ENCODE data around the gene CERS6.

The CERS6 gene

DNA sequence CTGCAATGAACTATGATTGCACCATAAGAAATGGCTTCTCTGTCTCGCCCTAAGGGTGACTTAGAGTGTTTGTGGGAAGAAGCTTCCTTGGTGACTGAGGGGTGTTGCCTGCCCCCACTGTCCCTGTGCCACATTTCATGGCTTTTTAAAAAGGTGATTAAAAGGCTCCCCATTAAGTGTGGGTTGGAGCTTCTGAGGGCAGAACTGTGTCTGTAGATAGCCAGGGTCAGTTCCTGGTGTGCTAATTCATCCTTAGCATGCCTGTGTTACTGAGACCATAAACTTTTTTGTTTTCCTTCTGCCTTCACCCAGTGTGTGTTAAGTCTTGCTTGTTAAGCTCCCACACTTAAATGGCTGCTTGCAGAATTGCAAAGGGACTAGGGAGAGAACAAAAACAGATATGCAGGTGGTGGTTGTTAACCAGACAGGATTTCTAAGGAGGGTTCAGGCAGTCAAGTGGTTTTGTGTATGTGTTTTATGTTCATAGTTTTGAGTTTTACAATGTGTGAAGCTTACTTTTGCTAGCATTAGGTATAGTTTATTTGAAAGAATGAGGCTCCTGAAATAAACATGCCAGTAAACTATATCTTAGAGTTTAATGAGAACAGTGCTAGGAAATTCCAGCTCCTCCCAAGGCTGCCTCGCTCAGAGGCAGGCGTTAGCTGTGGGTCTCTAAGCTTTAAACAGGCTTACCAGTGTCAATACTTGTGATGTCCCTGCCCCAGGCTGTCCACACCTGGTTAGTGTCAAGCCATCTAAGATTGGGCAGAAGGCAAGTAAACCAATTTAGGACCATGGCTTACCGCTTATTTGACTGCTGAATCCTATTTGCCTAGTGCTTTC, 14.5 kb downstream of the CERS6 start:
- POLR2A ChIA-PET: interaction anchor here (0.6 kb wide), 1 partner anchor 13 kb away, joined by 3 read pairs; no protein-coding TSS in a partner anchor
- Histone ChIP-seq H3K4me1 (ENCODE audit: control insufficient read depth, insufficient read depth, low read length) (peaks cover 22% of the 10 kb centered on the region), H3K4me3 (ENCODE audit: low read depth, low read length) (no peak overlapping the region), H3K9me3 (ENCODE audit: control insufficient read depth, insufficient read depth, low read depth, low read length) (no peaks in the 10 kb centered on the region), H3K36me3 (ENCODE audit: control insufficient read depth in 2 of 2, insufficient read depth in 1 of 2, low read length in 2 of 2) (no peaks in the 10 kb centered on the region), H3K27ac (ENCODE audit: extremely low read depth, low read depth, low read length) (peak overlapping the region; percentile 48; the same call in 1 of the 2 replicates)
- CTCF ChIA-PET: interaction anchor here (0.9 to 1.2 kb wide), 3 partner anchors 13 to 24 kb away, joined by 3 to 6 read pairs (median 3); no protein-coding TSS in a partner anchor
- TF ChIP-seq ZNF2 (tag by site-specific recombination; IDR thresholded peaks at IDR 0.05): no peak
- no peak for TF ChIP-seq ZNF202 (tag by site-specific recombination; IDR thresholded peaks at IDR 0.05; ENCODE audit: borderline replicate concordance)
- TF ChIP-seq ZNF24 (tag by site-specific recombination; IDR thresholded peaks at IDR 0.05): no peak
- no peak for TF ChIP-seq ZNF23 (tag by site-specific recombination; IDR thresholded peaks at IDR 0.05; ENCODE audit: borderline replicate concordance)
- TF ChIP-seq KLF10 (tag by site-specific recombination; IDR thresholded peaks at IDR 0.05): no peak
- no peak for TF ChIP-seq ZNF792 (tag by site-specific recombination; IDR thresholded peaks at IDR 0.05)
- TF ChIP-seq ZNF121 (tag by site-specific recombination; IDR thresholded peaks at IDR 0.05): no peak
- peak; percentile 45; the same call in 1 of the 2 replicates for TF ChIP-seq ZSCAN30 (tag by site-specific recombination; IDR thresholded peaks at IDR 0.05)
- TF ChIP-seq, protein P1, sequence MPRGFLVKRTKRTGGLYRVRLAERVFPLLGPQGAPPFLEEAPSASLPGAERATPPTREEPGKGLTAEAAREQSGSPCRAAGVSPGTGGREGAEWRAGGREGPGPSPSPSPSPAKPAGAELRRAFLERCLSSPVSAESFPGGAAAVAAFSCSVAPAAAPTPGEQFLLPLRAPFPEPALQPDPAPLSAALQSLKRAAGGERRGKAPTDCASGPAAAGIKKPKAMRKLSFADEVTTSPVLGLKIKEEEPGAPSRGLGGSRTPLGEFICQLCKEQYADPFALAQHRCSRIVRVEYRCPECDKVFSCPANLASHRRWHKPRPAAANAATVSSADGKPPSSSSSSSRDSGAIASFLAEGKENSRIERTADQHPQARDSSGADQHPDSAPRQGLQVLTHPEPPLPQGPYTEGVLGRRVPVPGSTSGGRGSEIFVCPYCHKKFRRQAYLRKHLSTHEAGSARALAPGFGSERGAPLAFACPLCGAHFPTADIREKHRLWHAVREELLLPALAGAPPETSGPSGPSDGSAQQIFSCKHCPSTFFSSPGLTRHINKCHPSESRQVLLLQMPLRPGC (tag by site-specific recombination; IDR thresholded peaks at IDR 0.05): no peak
- TF ChIP-seq ZNF530 (tag by site-specific recombination; IDR thresholded peaks at IDR 0.05; ENCODE audit: low read depth): no peak
- no peak for TF ChIP-seq ZNF571 (tag by site-specific recombination; IDR thresholded peaks at IDR 0.05)
- TF ChIP-seq, protein P2, sequence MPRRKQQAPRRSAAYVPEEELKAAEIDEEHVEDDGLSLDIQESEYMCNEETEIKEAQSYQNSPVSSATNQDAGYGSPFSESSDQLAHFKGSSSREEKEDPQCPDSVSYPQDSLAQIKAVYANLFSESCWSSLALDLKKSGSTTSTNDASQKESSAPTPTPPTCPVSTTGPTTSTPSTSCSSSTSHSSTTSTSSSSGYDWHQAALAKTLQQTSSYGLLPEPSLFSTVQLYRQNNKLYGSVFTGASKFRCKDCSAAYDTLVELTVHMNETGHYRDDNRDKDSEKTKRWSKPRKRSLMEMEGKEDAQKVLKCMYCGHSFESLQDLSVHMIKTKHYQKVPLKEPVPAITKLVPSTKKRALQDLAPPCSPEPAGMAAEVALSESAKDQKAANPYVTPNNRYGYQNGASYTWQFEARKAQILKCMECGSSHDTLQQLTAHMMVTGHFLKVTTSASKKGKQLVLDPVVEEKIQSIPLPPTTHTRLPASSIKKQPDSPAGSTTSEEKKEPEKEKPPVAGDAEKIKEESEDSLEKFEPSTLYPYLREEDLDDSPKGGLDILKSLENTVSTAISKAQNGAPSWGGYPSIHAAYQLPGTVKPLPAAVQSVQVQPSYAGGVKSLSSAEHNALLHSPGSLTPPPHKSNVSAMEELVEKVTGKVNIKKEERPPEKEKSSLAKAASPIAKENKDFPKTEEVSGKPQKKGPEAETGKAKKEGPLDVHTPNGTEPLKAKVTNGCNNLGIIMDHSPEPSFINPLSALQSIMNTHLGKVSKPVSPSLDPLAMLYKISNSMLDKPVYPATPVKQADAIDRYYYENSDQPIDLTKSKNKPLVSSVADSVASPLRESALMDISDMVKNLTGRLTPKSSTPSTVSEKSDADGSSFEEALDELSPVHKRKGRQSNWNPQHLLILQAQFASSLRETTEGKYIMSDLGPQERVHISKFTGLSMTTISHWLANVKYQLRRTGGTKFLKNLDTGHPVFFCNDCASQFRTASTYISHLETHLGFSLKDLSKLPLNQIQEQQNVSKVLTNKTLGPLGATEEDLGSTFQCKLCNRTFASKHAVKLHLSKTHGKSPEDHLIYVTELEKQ (tag by site-specific recombination; IDR thresholded peaks at IDR 0.05; ENCODE audit: borderline replicate concordance): no peak
- TF ChIP-seq, protein P3, sequence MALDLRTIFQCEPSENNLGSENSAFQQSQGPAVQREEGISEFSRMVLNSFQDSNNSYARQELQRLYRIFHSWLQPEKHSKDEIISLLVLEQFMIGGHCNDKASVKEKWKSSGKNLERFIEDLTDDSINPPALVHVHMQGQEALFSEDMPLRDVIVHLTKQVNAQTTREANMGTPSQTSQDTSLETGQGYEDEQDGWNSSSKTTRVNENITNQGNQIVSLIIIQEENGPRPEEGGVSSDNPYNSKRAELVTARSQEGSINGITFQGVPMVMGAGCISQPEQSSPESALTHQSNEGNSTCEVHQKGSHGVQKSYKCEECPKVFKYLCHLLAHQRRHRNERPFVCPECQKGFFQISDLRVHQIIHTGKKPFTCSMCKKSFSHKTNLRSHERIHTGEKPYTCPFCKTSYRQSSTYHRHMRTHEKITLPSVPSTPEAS (tag by site-specific recombination; IDR thresholded peaks at IDR 0.05): no peak
- no peak for TF ChIP-seq ZNF701 (tag by site-specific recombination; IDR thresholded peaks at IDR 0.05)
- no peak for TF ChIP-seq ZEB2 (tag by site-specific recombination; IDR thresholded peaks at IDR 0.05)
- peak; percentile 79 for TF ChIP-seq WT1 (tag by site-specific recombination; IDR thresholded peaks at IDR 0.05)
- TF ChIP-seq, protein P4, sequence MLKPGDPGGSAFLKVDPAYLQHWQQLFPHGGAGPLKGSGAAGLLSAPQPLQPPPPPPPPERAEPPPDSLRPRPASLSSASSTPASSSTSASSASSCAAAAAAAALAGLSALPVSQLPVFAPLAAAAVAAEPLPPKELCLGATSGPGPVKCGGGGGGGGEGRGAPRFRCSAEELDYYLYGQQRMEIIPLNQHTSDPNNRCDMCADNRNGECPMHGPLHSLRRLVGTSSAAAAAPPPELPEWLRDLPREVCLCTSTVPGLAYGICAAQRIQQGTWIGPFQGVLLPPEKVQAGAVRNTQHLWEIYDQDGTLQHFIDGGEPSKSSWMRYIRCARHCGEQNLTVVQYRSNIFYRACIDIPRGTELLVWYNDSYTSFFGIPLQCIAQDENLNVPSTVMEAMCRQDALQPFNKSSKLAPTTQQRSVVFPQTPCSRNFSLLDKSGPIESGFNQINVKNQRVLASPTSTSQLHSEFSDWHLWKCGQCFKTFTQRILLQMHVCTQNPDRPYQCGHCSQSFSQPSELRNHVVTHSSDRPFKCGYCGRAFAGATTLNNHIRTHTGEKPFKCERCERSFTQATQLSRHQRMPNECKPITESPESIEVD (tag by site-specific recombination; IDR thresholded peaks at IDR 0.05): peak; percentile 96
- TF ChIP-seq ZNF837 (tag by site-specific recombination; IDR thresholded peaks at IDR 0.05): no peak
- TF ChIP-seq ZNF37A (tag by site-specific recombination; IDR thresholded peaks at IDR 0.05): no peak
- TF ChIP-seq SP3 (tag by site-specific recombination; IDR thresholded peaks at IDR 0.05): no peak
- no peak for TF ChIP-seq ZNF292 (tag by site-specific recombination; IDR thresholded peaks at IDR 0.05; ENCODE audit: borderline replicate concordance, low read depth)
- no peak for TF ChIP-seq ZNF426 (tag by site-specific recombination; IDR thresholded peaks at IDR 0.05)
- no peak for TF ChIP-seq ZBTB21 (tag by site-specific recombination; IDR thresholded peaks at IDR 0.05)
- TF ChIP-seq FEZF1 (tag by site-specific recombination; IDR thresholded peaks at IDR 0.05): peak; percentile 74
- no peak for TF ChIP-seq ZFP41 (tag by site-specific recombination; IDR thresholded peaks at IDR 0.05; ENCODE audit: borderline replicate concordance)
- no peak for TF ChIP-seq ZNF433 (tag by site-specific recombination; IDR thresholded peaks at IDR 0.05; ENCODE audit: low read depth)
- TF ChIP-seq, protein P5, sequence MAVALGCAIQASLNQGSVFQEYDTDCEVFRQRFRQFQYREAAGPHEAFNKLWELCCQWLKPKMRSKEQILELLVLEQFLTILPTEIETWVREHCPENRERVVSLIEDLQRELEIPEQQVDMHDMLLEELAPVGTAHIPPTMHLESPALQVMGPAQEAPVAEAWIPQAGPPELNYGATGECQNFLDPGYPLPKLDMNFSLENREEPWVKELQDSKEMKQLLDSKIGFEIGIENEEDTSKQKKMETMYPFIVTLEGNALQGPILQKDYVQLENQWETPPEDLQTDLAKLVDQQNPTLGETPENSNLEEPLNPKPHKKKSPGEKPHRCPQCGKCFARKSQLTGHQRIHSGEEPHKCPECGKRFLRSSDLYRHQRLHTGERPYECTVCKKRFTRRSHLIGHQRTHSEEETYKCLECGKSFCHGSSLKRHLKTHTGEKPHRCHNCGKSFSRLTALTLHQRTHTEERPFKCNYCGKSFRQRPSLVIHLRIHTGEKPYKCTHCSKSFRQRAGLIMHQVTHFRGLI (tag by site-specific recombination; IDR thresholded peaks at IDR 0.05): no peak
- no peak for TF ChIP-seq ZNF324 (tag by site-specific recombination; IDR thresholded peaks at IDR 0.05)
- TF ChIP-seq TRIM28 (IDR thresholded peaks at IDR 0.05; ENCODE audit: borderline replicate concordance, low read length): peak; percentile 48; the same call in 1 of the 2 replicates
